GM11168 (cell line): ENCODE data around the gene C6orf15.

ENCODE experiments used
- in situ Hi-C: fragments of 300-500 bp; cut with MboI; formaldehyde crosslinking; loops from one replicate; pipeline ENCODE4 v1.12.0; 2022; ENCODE audit warnings: low sequenced_read_pairs; ENCODE audit not compliant: unreplicated experiment

The C6orf15 gene

GRCh38 chr6:31132806-31133205 is 20.4 kb upstream of the C6orf15 start:
- in situ Hi-C loops = no loop called here

GRCh38 chr6:31131595-31131994 is 19.2 kb upstream of the C6orf15 start:
- in situ Hi-C loops = no loop called here

- in situ Hi-C loops = no loop called here
Observed at GRCh38 chr6:31130751-31131150, 18.4 kb upstream of the C6orf15 start.

- in situ Hi-C loops = no loop called here
Observed at GRCh38 chr6:31129130-31129529, 16.8 kb upstream of the C6orf15 start.

GRCh38 chr6:31128093-31128676 is 15.8 kb upstream of the C6orf15 start:
- in situ Hi-C loops = no loop called here

- in situ Hi-C loops = no loop called here
Observed at GRCh38 chr6:31126396-31127175, 14.2 kb upstream of the C6orf15 start.

- in situ Hi-C loops = no loop called here
Observed at GRCh38 chr6:31125586-31126363, 13.4 kb upstream of the C6orf15 start.

GRCh38 chr6:31125162-31125561 is 12.8 kb upstream of the C6orf15 start:
- in situ Hi-C loops = no loop called here

- in situ Hi-C loops = no loop called here
Observed at GRCh38 chr6:31122791-31123706, 10.7 kb upstream of the C6orf15 start.

- in situ Hi-C loops = no loop called here
Observed at GRCh38 chr6:31121131-31121790, 8.9 kb upstream of the C6orf15 start.

- in situ Hi-C loops = no loop called here
Observed at GRCh38 chr6:31120151-31120915, 8.0 kb upstream of the C6orf15 start, which contains the start of gene CDSN. CDSN (minus strand) TSS chr6:31120446; CDS start chr6:31120419, 27 bp downstream.

- in situ Hi-C loops = no loop called here
Observed at GRCh38 chr6:31118178-31118577, 5.8 kb upstream of the C6orf15 start.

- in situ Hi-C loops = no loop called here
Observed at GRCh38 chr6:31116661-31117385, 4.4 kb upstream of the C6orf15 start.

GRCh38 chr6:31115941-31116560 is 3.7 kb upstream of the C6orf15 start:
- in situ Hi-C loops = no loop called here

- in situ Hi-C loops = no loop called here
Observed at GRCh38 chr6:31114970-31115849, 2.8 kb upstream of the C6orf15 start.

- in situ Hi-C loops = no loop called here
Observed at GRCh38 chr6:31114541-31114878, 2.1 kb upstream of the C6orf15 start, which contains the start of gene PSORS1C1. PSORS1C1 (plus strand) TSS chr6:31114800; CDS start chr6:31129633, 14,833 bp downstream.
